ENCODE measurements around the gene AEBP2. TPM values are rescaled to one million over a fixed set of nuclear protein-coding genes. Genes with fewer than 3 reads are reported as not detected.

Gene AEBP2
- polyA plus RNA-seq, 1 donor (not counting 4 experiments of a cell fraction or from before 2014, with no cell fraction given): 19.6 TPM

DNA sequence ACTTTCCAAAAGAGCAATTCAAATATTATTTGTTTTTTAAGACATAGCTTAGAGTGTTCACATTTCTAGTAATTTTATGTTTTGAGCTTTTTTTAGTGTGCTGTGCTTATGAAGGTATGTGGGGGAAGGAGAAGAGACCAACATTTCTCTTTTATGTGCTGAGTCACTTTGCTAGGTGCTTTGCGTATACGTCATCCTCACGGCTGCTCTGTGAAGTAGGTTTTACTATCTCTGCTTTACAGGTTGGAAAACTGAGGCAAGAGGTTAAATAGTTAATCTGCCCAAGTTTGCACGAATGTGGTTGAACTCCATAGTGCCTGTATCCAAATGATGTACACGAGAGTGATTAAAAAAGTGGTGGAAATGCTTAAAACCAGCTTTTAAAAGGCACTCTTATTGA lies 75.9 kb downstream of the AEBP2 start:
- dilution Hi-C loops (cut with MboI; ENCODE audit: extremely low pct_ligation_motif_present, low sequenced_read_pairs): no loop called here
- Histone ChIP-seq H3K79me2 (ENCODE audit: control insufficient read depth, insufficient read depth, low read length) (peaks cover 2% of the 10 kb centered on the region), H3K27ac (ENCODE audit: control insufficient read depth, insufficient read depth, low read length) (no peak overlapping the region), H3K36me3 (ENCODE audit: control insufficient read depth in 2 of 2, extremely low read depth in 1 of 2, insufficient read depth in 2 of 2, low read length in 2 of 2) (peaks cover 1 to 10% of the 10 kb centered on the region in 2 experiments), H3K9me3 (ENCODE audit: control insufficient read depth, low read depth, low read length) (no peaks in the 10 kb centered on the region), H3K4me2 (ENCODE audit: control insufficient read depth, extremely low read depth, insufficient read depth, low read depth, low read length) (no peak overlapping the region), H3K27me3 (ENCODE audit: control insufficient read depth, extremely low read depth, insufficient read depth, low read length) (no peaks in the 10 kb centered on the region), H3K9ac (ENCODE audit: control insufficient read depth, extremely low read depth, insufficient read depth, low read length) (no peak overlapping the region), H3K4me1 (ENCODE audit: control insufficient read depth, extremely low read depth, insufficient read depth, low read length) (no peaks in the 10 kb centered on the region), H3K9me1 (ENCODE audit: control insufficient read depth, extremely low read depth, insufficient read depth, low read length) (no peaks in the 10 kb centered on the region), H3K4me3 (ENCODE audit: control insufficient read depth in 2 of 3, extremely low read depth in 1 of 3, insufficient read depth in 2 of 3, low read depth in 1 of 3, low read length in 3 of 3) (no peak overlapping the region), H2AFZ (ENCODE audit: control insufficient read depth, low read length) (no peak overlapping the region), H4K20me1 (ENCODE audit: control insufficient read depth, extremely low read depth, insufficient read depth, low read length) (peaks cover 1% of the 10 kb centered on the region)
- TF ChIP-seq EZH2 (IDR thresholded peaks at IDR 0.05; ENCODE audit: low read length): no peak
- TF ChIP-seq, protein P1, sequence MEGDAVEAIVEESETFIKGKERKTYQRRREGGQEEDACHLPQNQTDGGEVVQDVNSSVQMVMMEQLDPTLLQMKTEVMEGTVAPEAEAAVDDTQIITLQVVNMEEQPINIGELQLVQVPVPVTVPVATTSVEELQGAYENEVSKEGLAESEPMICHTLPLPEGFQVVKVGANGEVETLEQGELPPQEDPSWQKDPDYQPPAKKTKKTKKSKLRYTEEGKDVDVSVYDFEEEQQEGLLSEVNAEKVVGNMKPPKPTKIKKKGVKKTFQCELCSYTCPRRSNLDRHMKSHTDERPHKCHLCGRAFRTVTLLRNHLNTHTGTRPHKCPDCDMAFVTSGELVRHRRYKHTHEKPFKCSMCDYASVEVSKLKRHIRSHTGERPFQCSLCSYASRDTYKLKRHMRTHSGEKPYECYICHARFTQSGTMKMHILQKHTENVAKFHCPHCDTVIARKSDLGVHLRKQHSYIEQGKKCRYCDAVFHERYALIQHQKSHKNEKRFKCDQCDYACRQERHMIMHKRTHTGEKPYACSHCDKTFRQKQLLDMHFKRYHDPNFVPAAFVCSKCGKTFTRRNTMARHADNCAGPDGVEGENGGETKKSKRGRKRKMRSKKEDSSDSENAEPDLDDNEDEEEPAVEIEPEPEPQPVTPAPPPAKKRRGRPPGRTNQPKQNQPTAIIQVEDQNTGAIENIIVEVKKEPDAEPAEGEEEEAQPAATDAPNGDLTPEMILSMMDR (optimal IDR thresholded peaks at IDR 0.05 in 1 of 3, IDR thresholded peaks at IDR 0.05 in 1 of 3, conservative IDR thresholded peaks at IDR 0.05 in 1 of 3; ENCODE audit: extremely low read depth in 1 of 3, insufficient read depth in 2 of 3, low read length in 3 of 3): no peak
- FAIRE-seq (no peak), DNase-seq (ENCODE audit: low read depth, low spot score) (no peak)

DNA sequence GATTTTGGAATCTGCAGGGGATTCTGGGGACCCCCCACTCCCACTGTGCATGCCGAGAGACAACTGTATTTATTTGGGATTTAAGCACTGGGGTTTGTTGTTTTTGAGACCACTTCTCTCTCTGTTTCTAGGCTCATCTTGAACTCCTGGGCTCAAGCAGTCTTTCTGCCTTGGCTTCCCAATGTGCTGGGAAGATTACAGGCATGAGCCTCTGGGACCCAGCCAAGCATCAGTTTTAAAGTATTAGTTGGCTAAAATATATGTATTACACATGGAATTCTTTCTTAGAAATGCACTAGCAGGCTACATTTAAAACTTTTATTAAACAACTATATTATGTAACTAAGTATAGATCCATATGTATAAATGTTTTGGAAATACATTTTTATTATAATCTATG lies 78.3 kb downstream of the AEBP2 start:
- DNase-seq (ENCODE audit: low read depth, low spot score) (no peak), FAIRE-seq (no peak)
- Histone ChIP-seq H3K79me2 (ENCODE audit: control insufficient read depth, insufficient read depth, low read length) (no peaks in the 10 kb centered on the region), H3K27ac (ENCODE audit: control insufficient read depth, insufficient read depth, low read length) (no peak overlapping the region), H3K4me2 (ENCODE audit: control insufficient read depth, extremely low read depth, insufficient read depth, low read depth, low read length) (no peak overlapping the region), H3K9me1 (ENCODE audit: control insufficient read depth, extremely low read depth, insufficient read depth, low read length) (no peaks in the 10 kb centered on the region), H4K20me1 (ENCODE audit: control insufficient read depth, extremely low read depth, insufficient read depth, low read length) (no peaks in the 10 kb centered on the region), H3K9ac (ENCODE audit: control insufficient read depth, extremely low read depth, insufficient read depth, low read length) (no peak overlapping the region), H3K36me3 (ENCODE audit: control insufficient read depth in 2 of 2, extremely low read depth in 1 of 2, insufficient read depth in 2 of 2, low read length in 2 of 2) (peaks cover 1 to 10% of the 10 kb centered on the region in 2 experiments), H3K4me1 (ENCODE audit: control insufficient read depth, extremely low read depth, insufficient read depth, low read length) (no peaks in the 10 kb centered on the region), H2AFZ (ENCODE audit: control insufficient read depth, low read length) (no peak overlapping the region), H3K27me3 (ENCODE audit: control insufficient read depth, extremely low read depth, insufficient read depth, low read length) (no peaks in the 10 kb centered on the region), H3K4me3 (ENCODE audit: control insufficient read depth in 2 of 3, extremely low read depth in 1 of 3, insufficient read depth in 2 of 3, low read depth in 1 of 3, low read length in 3 of 3) (no peak overlapping the region), H3K9me3 (ENCODE audit: control insufficient read depth, low read depth, low read length) (no peaks in the 10 kb centered on the region)
- TF ChIP-seq, protein P1 (optimal IDR thresholded peaks at IDR 0.05 in 1 of 3, IDR thresholded peaks at IDR 0.05 in 1 of 3, conservative IDR thresholded peaks at IDR 0.05 in 1 of 3; ENCODE audit: extremely low read depth in 1 of 3, insufficient read depth in 2 of 3, low read length in 3 of 3): no peak
- no peak for TF ChIP-seq EZH2 (IDR thresholded peaks at IDR 0.05; ENCODE audit: low read length)
- dilution Hi-C loops (cut with MboI; ENCODE audit: extremely low pct_ligation_motif_present, low sequenced_read_pairs): no loop called here
